Upper lobe of left lung (tissue), 4 donors: ENCODE measurements around the gene ZNF583.

Experiments
- EP300 ChIP-seq, 4 donors: sonication (generic); formaldehyde crosslinking; IDR thresholded peaks; one replicate each; pipeline ENCODE4 v1.5.1; 2017; ENCODE audit warnings: antibody characterized with exemption in 4 of 4, control low read depth in 2 of 4
- POLR2A ChIP-seq, 4 donors: fragments of 450-650 bp; IDR thresholded peaks; one replicate each; pipeline ENCODE4 v1.5.1; 2016 to 2017; ENCODE audit warnings: antibody characterized with exemption in 4 of 4, mild to moderate bottlenecking in 2 of 4
- POLR2AphosphoS5 ChIP-seq, 2 donors: sonication (generic); formaldehyde crosslinking; IDR thresholded peaks; one replicate each; pipeline ENCODE4 v1.5.1; 2017; ENCODE audit warnings: antibody characterized with exemption in 2 of 2
- TF ChIP-seq, protein P1 (sequence below), 6 experiments: fragments of 450-650 bp in 4 of 6; fragments of 200-600 bp in 2 of 6; sonication (generic) in 2 of 6; IDR thresholded peaks; one replicate each; pipeline ENCODE4 v1.5.1; 2016 to 2019; ENCODE audit warnings: antibody characterized with exemption in 6 of 6

DNA sequence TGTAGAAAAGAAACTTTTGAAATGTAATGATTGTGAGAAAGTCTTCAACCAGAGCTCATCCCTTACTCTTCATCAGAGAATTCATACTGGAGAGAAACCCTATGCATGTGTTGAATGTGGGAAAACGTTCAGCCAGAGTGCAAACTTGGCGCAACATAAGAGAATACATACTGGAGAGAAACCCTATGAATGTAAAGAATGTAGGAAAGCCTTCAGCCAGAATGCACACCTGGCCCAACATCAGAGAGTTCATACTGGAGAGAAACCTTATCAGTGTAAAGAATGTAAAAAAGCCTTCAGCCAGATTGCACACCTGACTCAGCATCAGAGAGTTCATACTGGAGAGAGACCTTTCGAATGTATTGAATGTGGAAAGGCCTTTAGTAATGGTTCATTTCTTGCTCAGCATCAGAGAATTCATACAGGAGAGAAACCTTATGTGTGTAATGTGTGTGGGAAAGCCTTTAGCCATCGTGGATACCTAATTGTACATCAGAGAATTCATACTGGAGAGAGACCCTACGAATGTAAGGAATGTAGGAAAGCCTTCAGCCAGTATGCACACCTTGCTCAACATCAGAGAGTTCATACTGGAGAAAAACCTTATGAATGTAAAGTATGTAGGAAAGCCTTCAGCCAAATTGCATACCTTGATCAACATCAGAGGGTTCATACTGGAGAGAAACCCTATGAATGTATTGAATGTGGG is 19.3 kb downstream of the ZNF583 start:
- TF ChIP-seq POLR2A (IDR thresholded peaks at IDR 0.05) (no peak), POLR2AphosphoS5 (IDR thresholded peaks at IDR 0.05) (no peak), EP300 (IDR thresholded peaks at IDR 0.05) (no peak)
- TF ChIP-seq, protein P1, sequence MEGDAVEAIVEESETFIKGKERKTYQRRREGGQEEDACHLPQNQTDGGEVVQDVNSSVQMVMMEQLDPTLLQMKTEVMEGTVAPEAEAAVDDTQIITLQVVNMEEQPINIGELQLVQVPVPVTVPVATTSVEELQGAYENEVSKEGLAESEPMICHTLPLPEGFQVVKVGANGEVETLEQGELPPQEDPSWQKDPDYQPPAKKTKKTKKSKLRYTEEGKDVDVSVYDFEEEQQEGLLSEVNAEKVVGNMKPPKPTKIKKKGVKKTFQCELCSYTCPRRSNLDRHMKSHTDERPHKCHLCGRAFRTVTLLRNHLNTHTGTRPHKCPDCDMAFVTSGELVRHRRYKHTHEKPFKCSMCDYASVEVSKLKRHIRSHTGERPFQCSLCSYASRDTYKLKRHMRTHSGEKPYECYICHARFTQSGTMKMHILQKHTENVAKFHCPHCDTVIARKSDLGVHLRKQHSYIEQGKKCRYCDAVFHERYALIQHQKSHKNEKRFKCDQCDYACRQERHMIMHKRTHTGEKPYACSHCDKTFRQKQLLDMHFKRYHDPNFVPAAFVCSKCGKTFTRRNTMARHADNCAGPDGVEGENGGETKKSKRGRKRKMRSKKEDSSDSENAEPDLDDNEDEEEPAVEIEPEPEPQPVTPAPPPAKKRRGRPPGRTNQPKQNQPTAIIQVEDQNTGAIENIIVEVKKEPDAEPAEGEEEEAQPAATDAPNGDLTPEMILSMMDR (IDR thresholded peaks at IDR 0.05): no peak
